ENCODE results near the gene BUD31. TPM values are rescaled to one million over a fixed set of nuclear protein-coding genes. Genes with fewer than 3 reads are reported as not detected.

Gene BUD31
- total and polyA plus RNA-seq, 2 experiments from 2014 or later = 77.1 to 247 TPM

DNA sequence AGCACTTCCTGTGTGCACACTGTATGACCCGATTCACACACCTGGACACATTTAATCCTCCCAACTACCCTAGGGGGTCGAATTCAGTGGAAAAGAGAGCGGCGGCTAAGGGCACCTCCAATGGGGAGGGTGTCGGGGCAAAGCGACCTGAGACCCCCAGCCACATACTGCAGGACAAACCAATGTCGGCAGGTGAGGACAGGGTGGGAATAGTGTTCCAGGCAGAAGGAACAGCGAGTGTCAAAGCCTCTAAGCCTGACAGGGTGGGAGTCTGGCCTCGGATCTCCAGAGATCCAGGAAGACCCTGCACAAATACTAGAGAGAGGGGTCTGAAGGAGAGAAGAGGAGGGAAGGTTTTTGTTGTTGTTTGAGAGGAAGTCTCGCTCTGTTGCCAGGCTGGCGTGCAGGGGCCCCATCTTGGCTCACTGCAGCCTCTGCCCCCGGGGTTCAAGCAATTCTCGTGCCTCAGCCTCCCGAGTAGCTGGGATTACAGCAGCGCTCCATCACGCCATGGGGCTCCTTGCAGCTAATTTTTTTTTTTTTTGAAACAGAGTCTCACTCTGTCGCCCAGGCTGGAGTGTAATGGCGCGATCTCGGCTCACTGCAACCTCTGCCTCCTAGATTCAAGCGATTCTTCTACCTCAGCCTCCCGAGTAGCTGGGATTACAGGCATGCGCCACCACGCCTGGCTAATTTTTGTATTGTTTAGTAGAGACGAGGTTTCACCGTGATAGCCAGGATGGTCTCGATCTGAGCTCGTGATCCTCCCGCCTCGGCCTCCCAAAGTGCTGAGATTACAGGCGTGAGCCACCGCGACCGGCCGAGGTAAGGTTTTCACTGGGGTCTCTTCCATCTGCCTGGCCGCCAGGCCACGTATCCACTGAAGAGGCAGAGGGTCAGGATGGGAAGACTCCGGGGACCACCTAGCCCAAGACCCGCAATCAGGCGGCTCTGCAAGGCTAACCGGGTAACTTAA lies 35.4 kb upstream of the BUD31 start:
- Histone ChIP-seq H3K4me2 (peak overlapping the region; percentile 87), H4K20me1 (replicated peaks; ENCODE audit: insufficient read depth) (peaks cover 15% of the 10 kb centered on the region), H3K9me2 (ENCODE audit: insufficient read depth) (no peaks in the 10 kb centered on the region), H3K27me3 (ENCODE audit: insufficient read depth) (no peaks in the 10 kb centered on the region), H2AFZ (peak overlapping the region; percentile 87), H3K4me1 (ENCODE audit: insufficient read depth) (no peaks in the 10 kb centered on the region), H3K36me3 (ENCODE audit: insufficient read depth) (no peaks in the 10 kb centered on the region), H3K27ac (ENCODE audit: low read depth) (no peak overlapping the region), H3K4me3 (peak overlapping the region; percentile 90), H3K79me2 (replicated peaks; ENCODE audit: insufficient read depth) (peaks cover 14% of the 10 kb centered on the region), H3F3A (replicated peaks; ENCODE audit: low read depth) (0 out of 2 replicates have a peak, but pooled peaks cover 6% of the 10 kb centered on the region)
- H3K27ac Mint-ChIP-seq = no peak overlapping the region; the same call in 1 of the 2 replicates
- H3K4me1 Mint-ChIP-seq = peaks cover 3% of the 10 kb centered on the region; the same call in 1 of the 3 replicates
- ATAC-seq = peak; percentile 2; the same call in 1 of the 3 replicates
- H3K4me3 Mint-ChIP-seq = peak overlapping the region; percentile 77
- TF ChIP-seq EZH2phosphoT487 (IDR thresholded peaks at IDR 0.05; ENCODE audit: unreplicated experiment) (no peak), NANOG (IDR thresholded peaks at IDR 0.05; ENCODE audit: borderline replicate concordance) (no peak), CREB1 (CRISPR knock-in tag; IDR thresholded peaks at IDR 0.05; ENCODE audit: low read depth) (no peak), STAT1 (IDR thresholded peaks at IDR 0.05; ENCODE audit: unreplicated experiment) (no peak), ZNF331 (CRISPR knock-in tag; IDR thresholded peaks at IDR 0.05; ENCODE audit: low read depth) (no peak), ZNF114 (CRISPR knock-in tag; IDR thresholded peaks at IDR 0.05) (no peak), POLR2AphosphoS5 (IDR thresholded peaks at IDR 0.05; ENCODE audit: low read depth) (no peak), JUNB (IDR thresholded peaks at IDR 0.05; ENCODE audit: unreplicated experiment) (no peak), EZH2 (IDR thresholded peaks at IDR 0.05; ENCODE audit: low read depth, unreplicated experiment) (no peak)
- TF ChIP-seq, protein P1, sequence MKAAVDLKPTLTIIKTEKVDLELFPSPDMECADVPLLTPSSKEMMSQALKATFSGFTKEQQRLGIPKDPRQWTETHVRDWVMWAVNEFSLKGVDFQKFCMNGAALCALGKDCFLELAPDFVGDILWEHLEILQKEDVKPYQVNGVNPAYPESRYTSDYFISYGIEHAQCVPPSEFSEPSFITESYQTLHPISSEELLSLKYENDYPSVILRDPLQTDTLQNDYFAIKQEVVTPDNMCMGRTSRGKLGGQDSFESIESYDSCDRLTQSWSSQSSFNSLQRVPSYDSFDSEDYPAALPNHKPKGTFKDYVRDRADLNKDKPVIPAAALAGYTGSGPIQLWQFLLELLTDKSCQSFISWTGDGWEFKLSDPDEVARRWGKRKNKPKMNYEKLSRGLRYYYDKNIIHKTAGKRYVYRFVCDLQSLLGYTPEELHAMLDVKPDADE (IDR thresholded peaks at IDR 0.05) = no peak
- TF ChIP-seq, protein P2, sequence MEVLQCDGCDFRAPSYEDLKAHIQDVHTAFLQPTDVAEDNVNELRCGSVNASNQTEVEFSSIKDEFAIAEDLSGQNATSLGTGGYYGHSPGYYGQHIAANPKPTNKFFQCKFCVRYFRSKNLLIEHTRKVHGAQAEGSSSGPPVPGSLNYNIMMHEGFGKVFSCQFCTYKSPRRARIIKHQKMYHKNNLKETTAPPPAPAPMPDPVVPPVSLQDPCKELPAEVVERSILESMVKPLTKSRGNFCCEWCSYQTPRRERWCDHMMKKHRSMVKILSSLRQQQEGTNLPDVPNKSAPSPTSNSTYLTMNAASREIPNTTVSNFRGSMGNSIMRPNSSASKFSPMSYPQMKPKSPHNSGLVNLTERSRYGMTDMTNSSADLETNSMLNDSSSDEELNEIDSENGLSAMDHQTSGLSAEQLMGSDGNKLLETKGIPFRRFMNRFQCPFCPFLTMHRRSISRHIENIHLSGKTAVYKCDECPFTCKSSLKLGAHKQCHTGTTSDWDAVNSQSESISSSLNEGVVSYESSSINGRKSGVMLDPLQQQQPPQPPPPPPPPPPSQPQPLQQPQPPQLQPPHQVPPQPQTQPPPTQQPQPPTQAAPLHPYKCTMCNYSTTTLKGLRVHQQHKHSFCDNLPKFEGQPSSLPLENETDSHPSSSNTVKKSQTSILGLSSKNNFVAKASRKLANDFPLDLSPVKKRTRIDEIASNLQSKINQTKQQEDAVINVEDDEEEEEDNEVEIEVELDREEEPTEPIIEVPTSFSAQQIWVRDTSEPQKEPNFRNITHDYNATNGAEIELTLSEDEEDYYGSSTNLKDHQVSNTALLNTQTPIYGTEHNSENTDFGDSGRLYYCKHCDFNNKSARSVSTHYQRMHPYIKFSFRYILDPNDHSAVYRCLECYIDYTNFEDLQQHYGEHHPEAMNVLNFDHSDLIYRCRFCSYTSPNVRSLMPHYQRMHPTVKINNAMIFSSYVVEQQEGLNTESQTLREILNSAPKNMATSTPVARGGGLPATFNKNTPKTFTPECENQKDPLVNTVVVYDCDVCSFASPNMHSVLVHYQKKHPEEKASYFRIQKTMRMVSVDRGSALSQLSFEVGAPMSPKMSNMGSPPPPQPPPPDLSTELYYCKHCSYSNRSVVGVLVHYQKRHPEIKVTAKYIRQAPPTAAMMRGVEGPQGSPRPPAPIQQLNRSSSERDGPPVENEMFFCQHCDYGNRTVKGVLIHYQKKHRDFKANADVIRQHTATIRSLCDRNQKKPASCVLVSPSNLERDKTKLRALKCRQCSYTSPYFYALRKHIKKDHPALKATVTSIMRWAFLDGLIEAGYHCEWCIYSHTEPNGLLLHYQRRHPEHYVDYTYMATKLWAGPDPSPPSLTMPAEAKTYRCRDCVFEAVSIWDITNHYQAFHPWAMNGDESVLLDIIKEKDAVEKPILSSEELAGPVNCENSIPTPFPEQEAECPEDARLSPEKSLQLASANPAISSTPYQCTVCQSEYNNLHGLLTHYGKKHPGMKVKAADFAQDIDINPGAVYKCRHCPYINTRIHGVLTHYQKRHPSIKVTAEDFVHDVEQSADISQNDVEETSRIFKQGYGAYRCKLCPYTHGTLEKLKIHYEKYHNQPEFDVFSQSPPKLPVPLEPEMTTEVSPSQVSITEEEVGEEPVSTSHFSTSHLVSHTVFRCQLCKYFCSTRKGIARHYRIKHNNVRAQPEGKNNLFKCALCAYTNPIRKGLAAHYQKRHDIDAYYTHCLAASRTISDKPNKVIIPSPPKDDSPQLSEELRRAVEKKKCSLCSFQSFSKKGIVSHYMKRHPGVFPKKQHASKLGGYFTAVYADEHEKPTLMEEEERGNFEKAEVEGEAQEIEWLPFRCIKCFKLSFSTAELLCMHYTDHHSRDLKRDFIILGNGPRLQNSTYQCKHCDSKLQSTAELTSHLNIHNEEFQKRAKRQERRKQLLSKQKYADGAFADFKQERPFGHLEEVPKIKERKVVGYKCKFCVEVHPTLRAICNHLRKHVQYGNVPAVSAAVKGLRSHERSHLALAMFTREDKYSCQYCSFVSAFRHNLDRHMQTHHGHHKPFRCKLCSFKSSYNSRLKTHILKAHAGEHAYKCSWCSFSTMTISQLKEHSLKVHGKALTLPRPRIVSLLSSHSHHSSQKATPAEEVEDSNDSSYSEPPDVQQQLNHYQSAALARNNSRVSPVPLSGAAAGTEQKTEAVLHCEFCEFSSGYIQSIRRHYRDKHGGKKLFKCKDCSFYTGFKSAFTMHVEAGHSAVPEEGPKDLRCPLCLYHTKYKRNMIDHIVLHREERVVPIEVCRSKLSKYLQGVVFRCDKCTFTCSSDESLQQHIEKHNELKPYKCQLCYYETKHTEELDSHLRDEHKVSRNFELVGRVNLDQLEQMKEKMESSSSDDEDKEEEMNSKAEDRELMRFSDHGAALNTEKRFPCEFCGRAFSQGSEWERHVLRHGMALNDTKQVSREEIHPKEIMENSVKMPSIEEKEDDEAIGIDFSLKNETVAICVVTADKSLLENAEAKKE (CRISPR knock-in tag; IDR thresholded peaks at IDR 0.05) = no peak
- TF ChIP-seq, protein P3, sequence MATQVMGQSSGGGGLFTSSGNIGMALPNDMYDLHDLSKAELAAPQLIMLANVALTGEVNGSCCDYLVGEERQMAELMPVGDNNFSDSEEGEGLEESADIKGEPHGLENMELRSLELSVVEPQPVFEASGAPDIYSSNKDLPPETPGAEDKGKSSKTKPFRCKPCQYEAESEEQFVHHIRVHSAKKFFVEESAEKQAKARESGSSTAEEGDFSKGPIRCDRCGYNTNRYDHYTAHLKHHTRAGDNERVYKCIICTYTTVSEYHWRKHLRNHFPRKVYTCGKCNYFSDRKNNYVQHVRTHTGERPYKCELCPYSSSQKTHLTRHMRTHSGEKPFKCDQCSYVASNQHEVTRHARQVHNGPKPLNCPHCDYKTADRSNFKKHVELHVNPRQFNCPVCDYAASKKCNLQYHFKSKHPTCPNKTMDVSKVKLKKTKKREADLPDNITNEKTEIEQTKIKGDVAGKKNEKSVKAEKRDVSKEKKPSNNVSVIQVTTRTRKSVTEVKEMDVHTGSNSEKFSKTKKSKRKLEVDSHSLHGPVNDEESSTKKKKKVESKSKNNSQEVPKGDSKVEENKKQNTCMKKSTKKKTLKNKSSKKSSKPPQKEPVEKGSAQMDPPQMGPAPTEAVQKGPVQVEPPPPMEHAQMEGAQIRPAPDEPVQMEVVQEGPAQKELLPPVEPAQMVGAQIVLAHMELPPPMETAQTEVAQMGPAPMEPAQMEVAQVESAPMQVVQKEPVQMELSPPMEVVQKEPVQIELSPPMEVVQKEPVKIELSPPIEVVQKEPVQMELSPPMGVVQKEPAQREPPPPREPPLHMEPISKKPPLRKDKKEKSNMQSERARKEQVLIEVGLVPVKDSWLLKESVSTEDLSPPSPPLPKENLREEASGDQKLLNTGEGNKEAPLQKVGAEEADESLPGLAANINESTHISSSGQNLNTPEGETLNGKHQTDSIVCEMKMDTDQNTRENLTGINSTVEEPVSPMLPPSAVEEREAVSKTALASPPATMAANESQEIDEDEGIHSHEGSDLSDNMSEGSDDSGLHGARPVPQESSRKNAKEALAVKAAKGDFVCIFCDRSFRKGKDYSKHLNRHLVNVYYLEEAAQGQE (IDR thresholded peaks at IDR 0.05; ENCODE audit: unreplicated experiment) = no peak
- TF ChIP-seq, protein P4, sequence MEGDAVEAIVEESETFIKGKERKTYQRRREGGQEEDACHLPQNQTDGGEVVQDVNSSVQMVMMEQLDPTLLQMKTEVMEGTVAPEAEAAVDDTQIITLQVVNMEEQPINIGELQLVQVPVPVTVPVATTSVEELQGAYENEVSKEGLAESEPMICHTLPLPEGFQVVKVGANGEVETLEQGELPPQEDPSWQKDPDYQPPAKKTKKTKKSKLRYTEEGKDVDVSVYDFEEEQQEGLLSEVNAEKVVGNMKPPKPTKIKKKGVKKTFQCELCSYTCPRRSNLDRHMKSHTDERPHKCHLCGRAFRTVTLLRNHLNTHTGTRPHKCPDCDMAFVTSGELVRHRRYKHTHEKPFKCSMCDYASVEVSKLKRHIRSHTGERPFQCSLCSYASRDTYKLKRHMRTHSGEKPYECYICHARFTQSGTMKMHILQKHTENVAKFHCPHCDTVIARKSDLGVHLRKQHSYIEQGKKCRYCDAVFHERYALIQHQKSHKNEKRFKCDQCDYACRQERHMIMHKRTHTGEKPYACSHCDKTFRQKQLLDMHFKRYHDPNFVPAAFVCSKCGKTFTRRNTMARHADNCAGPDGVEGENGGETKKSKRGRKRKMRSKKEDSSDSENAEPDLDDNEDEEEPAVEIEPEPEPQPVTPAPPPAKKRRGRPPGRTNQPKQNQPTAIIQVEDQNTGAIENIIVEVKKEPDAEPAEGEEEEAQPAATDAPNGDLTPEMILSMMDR (conservative IDR thresholded peaks at IDR 0.05; ENCODE audit: low read depth in 2 of 2) = no peak
- DNase-seq (ENCODE audit: low spot score) = no peak
- peaks cover 7% of the 10 kb centered on the region for H3K36me3 Mint-ChIP-seq (ENCODE audit: low read depth)
- H3K9me3 Mint-ChIP-seq = no peaks in the 10 kb centered on the region
- peaks cover 14% of the 10 kb centered on the region for H3K27me3 Mint-ChIP-seq (ENCODE audit: insufficient read depth, low read depth, poor library complexity)
